SK-N-SH (cell line): ENCODE measurements around the gene SCAMP3. TPM values are rescaled to one million over a fixed set of nuclear protein-coding genes. Genes with fewer than 3 reads are reported as not detected.
A peak's percentile ranks its signal among the peaks of the same experiment; 100 is the strongest.

ENCODE experiments used
- CTCF ChIA-PET: fragments of 300-600, 350-600 bp; formaldehyde crosslinking; extraction: SDS; loops from one replicate; lab custom pipeline; 2021; lab: Yijun Ruan, JAX
- POLR2A ChIA-PET: fragments of 350-600 bp; sonication (Branson Sonifier 250); formaldehyde crosslinking; extraction: SDS; loops from one replicate; lab custom pipeline; 2020; ENCODE audit warnings: antibody characterized with exemption, inconsistent platforms; lab: Yijun Ruan, JAX
- DNase-seq: peaks from one replicate; pipeline ENCODE4 v3.0.0; 2012
- H2AFZ ChIP-seq: fragments of 200-600 bp; sonication (generic); 2 replicates; pipeline ENCODE4 v1.8.1; 2016; ENCODE audit warnings: antibody characterized with exemption, mild to moderate bottlenecking, low read depth
- H3F3A ChIP-seq: fragments of 200-600 bp; sonication (generic); replicated peaks from 2 replicates; pipeline ENCODE3; 2016; ENCODE audit warnings: antibody characterized with exemption, mild to moderate bottlenecking; ENCODE audit not compliant: insufficient read depth
- H3K27ac ChIP-seq, 2 experiments: fragments of 200-500 bp in 1 of 2; fragments of 200-600 bp in 1 of 2; sonication (Bioruptor generic) in 1 of 2; sonication (generic), shearing (Covaris generic) in 1 of 2; 2 replicates each; pipeline versions ENCODE4 v1.5.1 to v1.6.1; 2014 to 2016; ENCODE audit warnings: low read depth in 2 of 2, inconsistent platforms in 1 of 2, low read length in 1 of 2, mild to moderate bottlenecking in 1 of 2, mixed read lengths in 1 of 2
- H3K27me3 ChIP-seq: fragments of 200-600 bp; sonication (generic), shearing (Covaris generic); 2 replicates; pipeline ENCODE4 v1.6.1; 2016; ENCODE audit warnings: mixed run types; ENCODE audit not compliant: insufficient read depth
- H3K36me3 ChIP-seq, 2 experiments: fragments of 200-500 bp in 1 of 2; fragments of 200-600 bp in 1 of 2; sonication (Bioruptor generic) in 1 of 2; sonication (generic) in 1 of 2; replicated peaks in 1 of 2; 2 replicates each; pipeline versions ENCODE3 to v1.5.1; 2014 to 2016; ENCODE audit warnings: low read length in 1 of 2, mild to moderate bottlenecking in 1 of 2; ENCODE audit not compliant: insufficient read depth in 2 of 2, control insufficient read depth in 1 of 2
- H3K4me1 ChIP-seq, 2 experiments: fragments of 200-500 bp in 1 of 2; fragments of 200-600 bp in 1 of 2; sonication (Bioruptor generic) in 1 of 2; sonication (generic), shearing (Covaris generic) in 1 of 2; 2 replicates each; pipeline versions ENCODE4 v1.5.1 to v1.6.1; 2014 to 2016; ENCODE audit warnings: low read depth in 1 of 2, low read length in 1 of 2, mixed run types in 1 of 2; ENCODE audit not compliant: insufficient read depth in 2 of 2, control insufficient read depth in 1 of 2
- H3K4me2 ChIP-seq: fragments of 200-600 bp; sonication (generic), shearing (Covaris generic); 2 replicates; pipeline ENCODE4 v1.6.1; 2017; ENCODE audit warnings: mixed run types
- H3K4me3 ChIP-seq, 2 experiments: fragments of 200-500 bp in 1 of 2; fragments of 200-600 bp in 1 of 2; sonication (Bioruptor generic) in 1 of 2; sonication (generic), shearing (Covaris generic) in 1 of 2; 2 replicates each; pipeline versions ENCODE4 v1.5.1 to v1.8.1; 2014 to 2016; ENCODE audit warnings: low read depth in 2 of 2, inconsistent platforms in 1 of 2, low read length in 1 of 2, mild to moderate bottlenecking in 1 of 2, mixed read lengths in 1 of 2, moderate library complexity in 1 of 2
- H3K79me2 ChIP-seq: fragments of 200-600 bp; sonication (generic); 2 replicates; pipeline ENCODE4 v1.8.1; 2017; ENCODE audit warnings: mild to moderate bottlenecking; ENCODE audit not compliant: insufficient read depth
- H3K9ac ChIP-seq: fragments of 200-600 bp; sonication (generic); 2 replicates; pipeline ENCODE4 v1.6.1; 2017; ENCODE audit warnings: mixed run types
- H3K9me2 ChIP-seq: fragments of 200-600 bp; sonication (generic); 2 replicates; pipeline ENCODE4 v1.6.1; 2017; ENCODE audit warnings: mixed run types
- H3K9me3 ChIP-seq: fragments of 200-600 bp; sonication (generic); 2 replicates; pipeline ENCODE4 v1.6.1; 2017; ENCODE audit warnings: mixed run types, mild to moderate bottlenecking, moderate library complexity
- H4K20me1 ChIP-seq: fragments of 200-600 bp; sonication (generic); 2 replicates; pipeline ENCODE4 v1.6.1; 2017; ENCODE audit warnings: mild to moderate bottlenecking, mixed run types; ENCODE audit not compliant: insufficient read depth
- CHD2 ChIP-seq: fragments of 150-350 bp; IDR thresholded peaks from 2 replicates; pipeline ENCODE4 v1.6.1; 2018; ENCODE audit warnings: low read length; ENCODE audit not compliant: partially characterized antibody
- ELF1 ChIP-seq: IDR thresholded peaks from 2 replicates; pipeline ENCODE4 v1.4.0; 2012
- EP300 ChIP-seq, 2 experiments: IDR thresholded peaks; 2 replicates each; pipeline versions ENCODE4 v1.4.0 to v1.6.1; 2012; ENCODE audit warnings: borderline replicate concordance in 1 of 2, low read depth in 1 of 2, low read length in 1 of 2
- FOXJ3 ChIP-seq: sonication (generic); formaldehyde crosslinking; IDR thresholded peaks from 2 replicates; pipeline ENCODE4 v1.5.1; 2020; ENCODE audit warnings: mild to moderate bottlenecking, missing genetic modification reagents
- GABPA ChIP-seq: IDR thresholded peaks from 2 replicates; pipeline ENCODE4 v1.4.0; 2012; ENCODE audit warnings: low read depth, mild to moderate bottlenecking
- GATA2 ChIP-seq: sonication (generic); formaldehyde crosslinking; IDR thresholded peaks from 2 replicates; pipeline ENCODE4 v1.5.0; 2020; ENCODE audit warnings: mild to moderate bottlenecking, missing genetic modification reagents
- MEF2A ChIP-seq: IDR thresholded peaks from 2 replicates; pipeline ENCODE4 v1.4.0; 2012; ENCODE audit warnings: low read depth, borderline replicate concordance
- MXI1 ChIP-seq: IDR thresholded peaks from 2 replicates; pipeline ENCODE4 v1.6.1; 2012; ENCODE audit warnings: mild to moderate bottlenecking, low read depth, low read length, improper control_type of control experiment
- POLR2AphosphoS5 ChIP-seq: IDR thresholded peaks from 2 replicates; pipeline ENCODE4 v1.6.1; 2012; ENCODE audit warnings: low read depth, low read length
- RCOR1 ChIP-seq: fragments of 150-350 bp; IDR thresholded peaks from 2 replicates; pipeline ENCODE4 v1.6.1; 2017; ENCODE audit warnings: antibody characterized with exemption, low read length
- SMC3 ChIP-seq: IDR thresholded peaks from 2 replicates; pipeline ENCODE4 v1.6.1; 2012; ENCODE audit warnings: low read depth, low read length, improper control_type of control experiment
- TAF1 ChIP-seq: IDR thresholded peaks from 2 replicates; pipeline ENCODE4 v1.6.1; 2012; ENCODE audit warnings: low read depth, mild to moderate bottlenecking, low read length, moderate library complexity, borderline replicate concordance
- TEAD4 ChIP-seq: IDR thresholded peaks from 2 replicates; pipeline ENCODE4 v1.4.0; 2012; ENCODE audit warnings: mild to moderate bottlenecking, borderline replicate concordance; ENCODE audit not compliant: insufficient read depth
- YY1 ChIP-seq: IDR thresholded peaks from 2 replicates; pipeline ENCODE4 v1.4.0; 2012; ENCODE audit warnings: low read depth, mild to moderate bottlenecking
- WGBS: methylation state at CpG from one replicate; pipeline ENCODE4 v1.1.6; 2017; ENCODE audit warnings: low lambda C conversion rate; 5-methylcytosine and 5-hydroxymethylcytosine counted together
- polyA plus RNA-seq, 3 experiments: library from polyadenylated mRNA; depleted of rRNA; stranded (reverse); fragments of >200 nt; gene quantifications; 2 replicates each; pipeline ENCODE4 v1.2.3, GENCODE V29; 2012
- TF ChIP-seq, protein P1 (sequence below): IDR thresholded peaks from 2 replicates; pipeline ENCODE4 v1.4.0; 2012; ENCODE audit warnings: low read depth, borderline replicate concordance
- TF ChIP-seq, protein P2 (sequence below): fragments of 150-350 bp; IDR thresholded peaks from 2 replicates; pipeline ENCODE4 v1.6.1; 2017; ENCODE audit warnings: antibody characterized with exemption, low read length, low read depth, borderline replicate concordance
- TF ChIP-seq, protein P3 (sequence below): IDR thresholded peaks from 2 replicates; pipeline ENCODE4 v1.6.1; 2012; ENCODE audit warnings: mild to moderate bottlenecking, low read depth, low read length, moderate library complexity

Gene SCAMP3
- polyA plus RNA-seq, 1 of the 3 experiments (the other 2 are of a cell fraction) = 193 TPM

DNA sequence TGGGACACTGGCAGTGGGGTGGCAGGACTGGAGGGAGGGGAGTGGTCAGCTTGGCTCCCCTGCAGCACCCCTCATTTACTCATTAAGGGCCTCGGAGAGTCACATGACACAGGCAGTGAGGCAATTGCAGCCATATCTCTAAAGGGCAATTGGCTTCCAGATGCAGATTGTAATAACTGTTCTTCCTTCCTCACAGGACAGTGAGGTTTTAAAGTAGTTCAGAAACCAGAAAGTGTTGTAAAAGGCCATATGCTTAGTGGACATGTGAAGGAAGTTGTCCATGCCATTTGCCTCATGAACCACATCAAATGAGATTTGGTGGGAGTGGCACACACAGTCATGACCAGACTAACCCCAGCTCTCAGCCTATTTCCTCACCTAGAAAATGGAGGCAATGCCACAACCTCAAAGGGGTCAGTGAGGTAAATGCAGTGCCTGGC lies 42.5 kb downstream of the SCAMP3 start:
- peaks cover 0 to 7% of the 10 kb centered on the region in 2 experiments for H3K36me3 ChIP-seq
- peak; percentile 67 for DNase-seq
- H3K9me2 ChIP-seq = no peaks in the 10 kb centered on the region
- no peaks in the 10 kb centered on the region for H3K27me3 ChIP-seq
- peaks cover 0 to 14% of the 10 kb centered on the region in 2 experiments; a peak in 2 of 4 replicates for H3K4me1 ChIP-seq
- no peaks in the 10 kb centered on the region for H3K9me3 ChIP-seq
- peaks cover 9% of the 10 kb centered on the region; the same call in 1 of the 2 replicates for H3K79me2 ChIP-seq
- no peak for TF ChIP-seq TEAD4
- no peak for TF ChIP-seq SMC3
- TF ChIP-seq, protein P1, sequence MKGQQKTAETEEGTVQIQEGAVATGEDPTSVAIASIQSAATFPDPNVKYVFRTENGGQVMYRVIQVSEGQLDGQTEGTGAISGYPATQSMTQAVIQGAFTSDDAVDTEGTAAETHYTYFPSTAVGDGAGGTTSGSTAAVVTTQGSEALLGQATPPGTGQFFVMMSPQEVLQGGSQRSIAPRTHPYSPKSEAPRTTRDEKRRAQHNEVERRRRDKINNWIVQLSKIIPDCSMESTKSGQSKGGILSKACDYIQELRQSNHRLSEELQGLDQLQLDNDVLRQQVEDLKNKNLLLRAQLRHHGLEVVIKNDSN = peak; percentile 92
- no peak for TF ChIP-seq GATA2
- no peak for TF ChIP-seq FOXJ3
- TF ChIP-seq ELF1 = 0 out of 2 replicates have a peak, but pooled peaks have one; percentile 16
- TF ChIP-seq CHD2 = no peak
- peak; percentile 93 for TF ChIP-seq YY1
- no peak for TF ChIP-seq EP300 (IDR thresholded peaks at IDR 0.05; ENCODE audit: borderline replicate concordance in 1 of 2, low read depth in 1 of 2, low read length in 1 of 2)
- TF ChIP-seq MXI1 = peak; percentile 8; the same call in 1 of the 2 replicates
- TF ChIP-seq, protein P2, sequence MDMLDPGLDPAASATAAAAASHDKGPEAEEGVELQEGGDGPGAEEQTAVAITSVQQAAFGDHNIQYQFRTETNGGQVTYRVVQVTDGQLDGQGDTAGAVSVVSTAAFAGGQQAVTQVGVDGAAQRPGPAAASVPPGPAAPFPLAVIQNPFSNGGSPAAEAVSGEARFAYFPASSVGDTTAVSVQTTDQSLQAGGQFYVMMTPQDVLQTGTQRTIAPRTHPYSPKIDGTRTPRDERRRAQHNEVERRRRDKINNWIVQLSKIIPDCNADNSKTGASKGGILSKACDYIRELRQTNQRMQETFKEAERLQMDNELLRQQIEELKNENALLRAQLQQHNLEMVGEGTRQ = peak; percentile 82
- H3K4me3 ChIP-seq = no peak overlapping the region; a peak in 1 of 4 replicates
- no peak overlapping the region; the same call in 1 of the 2 replicates for H3K4me2 ChIP-seq
- H3F3A ChIP-seq = peaks cover 16% of the 10 kb centered on the region
- POLR2A ChIA-PET = interaction anchor here (0.6 to 2.6 kb wide), 4 partner anchors 10 to 436 kb away, joined by 3 to 11 read pairs (median 4); partner anchors contain the start of genes MTX1 and THBS3
- WGBS = 11% methylated on average over 1 of the region's 1 CpG
- CTCF ChIA-PET = interaction anchor here (0.6 to 2.7 kb wide), 5 partner anchors 10 to 130 kb away, joined by 3 to 9 read pairs (median 6); partner anchors contain the start of gene THBS3
- H4K20me1 ChIP-seq = no peaks in the 10 kb centered on the region
- peak overlapping the region in 1 of 2 experiments; percentile 71; a peak in 1 of 4 replicates for H3K27ac ChIP-seq
- H3K9ac ChIP-seq = no peak overlapping the region; the same call in 1 of the 2 replicates
- H2AFZ ChIP-seq = peak overlapping the region; percentile 76; the same call in 1 of the 2 replicates

DNA sequence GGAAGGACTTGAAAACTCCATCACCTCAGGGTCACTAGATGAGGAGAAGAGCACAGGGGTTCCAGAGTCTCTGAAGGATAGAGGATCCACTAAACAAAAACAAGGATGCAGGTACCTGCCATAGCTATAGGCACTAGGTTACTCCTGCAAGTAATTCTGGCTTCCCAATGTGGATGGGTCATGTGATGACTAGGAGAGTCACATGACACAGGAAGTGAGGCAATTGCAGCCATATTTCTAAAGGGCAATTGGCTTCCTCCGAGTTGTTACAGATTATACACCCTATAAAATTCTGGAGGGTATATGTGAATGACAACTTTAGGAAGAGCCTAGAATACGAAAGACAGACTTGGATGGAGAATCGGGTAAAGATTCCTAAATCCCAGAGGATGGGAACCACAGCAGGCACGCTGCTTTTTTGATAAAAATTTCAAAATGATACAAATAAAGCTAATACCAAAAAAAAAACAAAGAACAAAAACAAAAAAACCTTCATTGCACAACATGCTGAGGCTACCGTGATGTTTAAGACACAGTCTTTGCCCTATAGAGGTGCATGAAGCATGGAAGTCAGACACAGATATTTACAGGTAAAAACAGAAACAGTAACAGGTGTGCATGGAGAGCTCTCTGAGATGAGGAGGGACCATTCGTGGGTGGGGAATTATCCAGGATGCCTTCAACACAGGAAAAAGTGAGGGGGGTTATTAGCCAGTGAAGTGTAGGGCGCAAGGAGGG lies 43.1 kb downstream of the SCAMP3 start:
- H3K9me2 ChIP-seq = no peaks in the 10 kb centered on the region
- H4K20me1 ChIP-seq = no peaks in the 10 kb centered on the region
- peaks cover 9% of the 10 kb centered on the region; the same call in 1 of the 2 replicates for H3K79me2 ChIP-seq
- DNase-seq = peak; percentile 77
- H3K9ac ChIP-seq = peak overlapping the region; percentile 20; the same call in 1 of the 2 replicates
- peaks cover 0 to 7% of the 10 kb centered on the region in 2 experiments for H3K36me3 ChIP-seq
- peak overlapping the region; percentile 5 for H3K4me2 ChIP-seq
- H2AFZ ChIP-seq = peak overlapping the region; percentile 76
- ChIA-PET POLR2A (interaction anchor here (0.6 to 2.6 kb wide), 5 partner anchors 9 to 436 kb away, joined by 3 to 11 read pairs (median 5); partner anchors contain the start of genes MTX1 and THBS3), CTCF (interaction anchor here (0.6 to 2.7 kb wide), 6 partner anchors 9 to 129 kb away, joined by 3 to 9 read pairs (median 6); partner anchors contain the start of gene THBS3)
- H3F3A ChIP-seq = peaks cover 12% of the 10 kb centered on the region
- peak overlapping the region in 1 of 2 experiments; percentile 33; a peak in 2 of 4 replicates for H3K4me3 ChIP-seq
- H3K4me1 ChIP-seq = peaks cover 0 to 14% of the 10 kb centered on the region in 2 experiments; a peak in 2 of 4 replicates
- no peaks in the 10 kb centered on the region for H3K27me3 ChIP-seq
- H3K27ac ChIP-seq = peak overlapping the region in 1 of 2 experiments; percentile 71; a peak in 2 of 4 replicates
- WGBS = 29% methylated on average over 7 of the region's 7 CpGs
- H3K9me3 ChIP-seq = no peaks in the 10 kb centered on the region
- TF ChIP-seq MEF2A (no peak), MXI1 (peak; percentile 47; the same call in 1 of the 2 replicates), YY1 (peak; percentile 97), TAF1 (peak; percentile 58; the same call in 1 of the 2 replicates), RCOR1 (0 out of 2 replicates have a peak, but pooled peaks have one; percentile 40), POLR2AphosphoS5 (peak; percentile 12; the same call in 1 of the 2 replicates), GABPA (peak; percentile 39; the same call in 1 of the 2 replicates), ELF1 (peak; percentile 87)
- TF ChIP-seq, protein P3, sequence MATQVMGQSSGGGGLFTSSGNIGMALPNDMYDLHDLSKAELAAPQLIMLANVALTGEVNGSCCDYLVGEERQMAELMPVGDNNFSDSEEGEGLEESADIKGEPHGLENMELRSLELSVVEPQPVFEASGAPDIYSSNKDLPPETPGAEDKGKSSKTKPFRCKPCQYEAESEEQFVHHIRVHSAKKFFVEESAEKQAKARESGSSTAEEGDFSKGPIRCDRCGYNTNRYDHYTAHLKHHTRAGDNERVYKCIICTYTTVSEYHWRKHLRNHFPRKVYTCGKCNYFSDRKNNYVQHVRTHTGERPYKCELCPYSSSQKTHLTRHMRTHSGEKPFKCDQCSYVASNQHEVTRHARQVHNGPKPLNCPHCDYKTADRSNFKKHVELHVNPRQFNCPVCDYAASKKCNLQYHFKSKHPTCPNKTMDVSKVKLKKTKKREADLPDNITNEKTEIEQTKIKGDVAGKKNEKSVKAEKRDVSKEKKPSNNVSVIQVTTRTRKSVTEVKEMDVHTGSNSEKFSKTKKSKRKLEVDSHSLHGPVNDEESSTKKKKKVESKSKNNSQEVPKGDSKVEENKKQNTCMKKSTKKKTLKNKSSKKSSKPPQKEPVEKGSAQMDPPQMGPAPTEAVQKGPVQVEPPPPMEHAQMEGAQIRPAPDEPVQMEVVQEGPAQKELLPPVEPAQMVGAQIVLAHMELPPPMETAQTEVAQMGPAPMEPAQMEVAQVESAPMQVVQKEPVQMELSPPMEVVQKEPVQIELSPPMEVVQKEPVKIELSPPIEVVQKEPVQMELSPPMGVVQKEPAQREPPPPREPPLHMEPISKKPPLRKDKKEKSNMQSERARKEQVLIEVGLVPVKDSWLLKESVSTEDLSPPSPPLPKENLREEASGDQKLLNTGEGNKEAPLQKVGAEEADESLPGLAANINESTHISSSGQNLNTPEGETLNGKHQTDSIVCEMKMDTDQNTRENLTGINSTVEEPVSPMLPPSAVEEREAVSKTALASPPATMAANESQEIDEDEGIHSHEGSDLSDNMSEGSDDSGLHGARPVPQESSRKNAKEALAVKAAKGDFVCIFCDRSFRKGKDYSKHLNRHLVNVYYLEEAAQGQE = no peak
- TF ChIP-seq, protein P2 = peak; percentile 97
